HG02970 (cell line): ENCODE results near the gene GON4L.
"Not testable (repeated sequence)": the region's sequence is repeated elsewhere in the genome, so short reads cannot be mapped to it uniquely, and the experiment has no call there.

Source experiments
- ATAC-seq: cut with Tn5 transposase; IDR thresholded peaks from one replicate; pipeline ENCODE4 v1.9.1; 2021; ENCODE audit warnings: mild to moderate bottlenecking, moderate library complexity, moderate number of reproducible peaks; ENCODE audit not compliant: unreplicated experiment, low FRiP score

GON4L gene

DNA sequence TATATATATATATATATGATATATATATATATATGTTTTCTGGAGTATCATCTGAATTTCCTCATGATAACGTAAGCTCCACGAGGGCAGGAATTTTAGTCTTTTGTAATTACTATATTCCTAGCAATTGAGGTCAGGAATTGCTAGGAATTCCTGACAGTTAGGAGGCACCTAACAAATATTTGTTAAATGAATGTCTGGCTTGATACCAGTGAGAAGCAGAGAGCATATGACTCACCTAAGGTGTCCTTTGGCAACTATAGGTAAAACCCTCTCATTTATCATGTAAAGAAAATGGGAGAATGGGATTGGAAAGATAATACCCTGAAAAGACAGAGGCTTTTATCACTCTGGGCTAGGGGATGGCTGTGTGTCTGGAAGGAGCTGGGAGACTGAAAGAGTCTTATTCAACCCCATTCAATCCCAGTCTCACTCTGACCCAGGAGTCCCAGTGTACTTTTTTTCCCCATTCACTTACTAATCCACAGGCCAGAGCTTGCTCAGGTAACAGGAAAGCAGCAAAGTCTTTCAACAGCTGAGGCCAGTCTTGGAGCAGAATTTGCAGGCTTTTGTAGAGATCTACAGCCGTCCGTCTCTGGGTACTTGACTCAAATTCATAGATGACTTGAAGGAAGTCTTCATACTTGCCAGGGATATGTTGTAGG lies 96.9 kb downstream of the GON4L start:
- no peak for ATAC-seq

- not testable (repeated sequence) for ATAC-seq
Observed at GRCh38 chr1:155759017-155759416, 98.0 kb downstream of the GON4L start.

DNA sequence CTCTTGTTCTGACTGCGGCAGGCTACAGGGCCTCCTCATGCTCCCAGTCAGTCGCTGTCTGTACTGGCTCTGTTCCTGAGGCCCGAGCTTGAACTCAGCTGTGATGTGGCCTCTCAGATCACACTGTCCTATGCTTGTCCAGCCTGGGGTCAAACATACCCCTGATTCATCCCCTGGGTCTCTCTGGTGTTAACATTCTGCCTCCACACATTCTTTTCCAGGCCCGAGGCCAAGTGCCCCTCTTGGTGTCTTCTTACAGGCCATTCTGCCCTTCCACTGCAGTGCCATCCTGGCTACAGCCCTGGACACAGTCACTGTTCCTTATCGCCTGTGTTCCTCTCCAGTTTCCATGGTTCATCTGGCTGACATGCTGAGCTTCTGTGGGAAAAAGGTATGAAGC lies 108.9 kb downstream of the GON4L start:
- not testable (repeated sequence) for ATAC-seq

DNA sequence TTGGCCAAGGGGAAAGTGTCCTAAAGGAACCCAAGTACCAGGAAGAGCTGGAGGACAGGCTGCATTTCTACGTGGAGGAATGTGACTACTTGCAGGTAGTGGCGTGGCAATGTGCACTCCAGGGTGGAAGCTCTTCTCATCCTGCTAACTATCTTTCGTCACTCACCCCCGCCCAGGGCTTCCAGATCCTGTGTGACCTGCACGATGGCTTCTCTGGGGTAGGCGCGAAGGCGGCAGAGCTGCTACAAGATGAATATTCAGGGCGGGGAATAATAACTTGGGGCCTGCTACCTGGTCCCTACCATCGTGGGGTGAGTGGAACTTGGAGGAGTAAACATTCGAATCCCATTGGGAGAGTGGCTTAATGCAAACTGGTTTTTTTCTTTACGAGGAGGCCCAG lies 109.4 kb downstream of the GON4L start:
- not testable (repeated sequence) for ATAC-seq

GRCh38 chr1:155745284-155746228 lies 111.5 kb downstream of the GON4L start:
- ATAC-seq: peak; percentile 86

GRCh38 chr1:155744711-155745283 lies 112.2 kb downstream of the GON4L start:
- ATAC-seq: no peak

DNA sequence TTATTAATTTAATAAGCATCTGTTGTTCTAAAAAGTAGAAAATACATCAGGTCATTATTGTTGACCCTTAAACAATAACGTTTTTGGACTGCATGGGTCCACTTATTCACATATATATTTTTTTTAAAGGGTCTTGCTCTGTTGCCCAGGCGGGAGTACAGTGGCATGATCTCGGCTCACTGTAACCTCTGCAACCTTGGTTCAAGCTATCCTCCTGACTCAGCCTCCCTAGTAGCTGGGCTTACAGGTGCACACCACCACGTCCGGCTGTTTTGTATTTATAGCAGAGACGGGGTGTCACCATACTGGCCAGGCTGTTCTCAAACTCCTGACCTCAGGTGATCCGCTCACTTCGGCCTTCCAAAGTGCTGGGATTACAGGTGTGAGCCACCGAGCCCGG lies 115.1 kb downstream of the GON4L start:
- ATAC-seq: no peak

GRCh38 chr1:155740995-155741394 lies 116.0 kb downstream of the GON4L start:
- ATAC-seq: no peak

DNA sequence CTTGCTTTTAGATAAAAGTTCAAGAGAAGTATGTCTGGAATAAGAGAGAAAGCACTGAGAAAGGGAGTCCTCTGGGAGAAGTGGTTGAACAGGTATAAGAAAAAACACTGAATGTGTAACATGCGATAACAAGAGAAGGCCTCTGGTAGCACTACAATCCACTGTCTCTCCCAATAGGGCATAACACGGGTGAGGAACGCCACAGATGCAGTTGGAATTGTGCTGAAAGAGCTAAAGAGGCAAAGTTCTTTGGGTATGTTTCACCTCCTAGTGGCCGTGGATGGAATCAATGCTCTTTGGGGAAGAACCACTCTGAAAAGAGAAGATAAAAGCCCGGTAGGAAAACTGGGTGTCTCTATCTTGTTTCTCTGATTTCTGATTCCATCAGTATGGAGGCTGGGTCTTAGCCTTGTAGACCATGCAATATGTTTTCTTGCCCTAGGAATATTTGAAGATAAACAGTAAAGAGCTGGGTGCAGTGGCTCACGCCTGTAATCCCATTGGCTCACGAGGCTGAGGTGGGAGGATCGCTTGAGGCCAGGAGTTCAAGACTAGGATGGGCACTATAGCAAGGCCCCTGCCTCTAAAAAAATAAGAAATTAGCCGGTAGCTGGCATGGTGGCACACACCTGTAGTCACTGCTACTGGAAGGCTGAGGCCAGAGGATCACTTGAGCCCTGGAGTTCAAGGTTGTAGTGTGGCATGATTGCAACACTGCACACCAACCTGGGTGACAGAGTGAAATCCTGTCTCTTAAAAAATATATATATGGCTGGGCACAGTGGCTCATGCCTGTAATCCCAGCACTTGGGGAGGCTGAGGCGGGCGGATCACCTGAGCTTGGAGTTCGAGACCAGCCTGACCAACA lies 127.7 kb downstream of the GON4L start:
- no peak for ATAC-seq

DNA sequence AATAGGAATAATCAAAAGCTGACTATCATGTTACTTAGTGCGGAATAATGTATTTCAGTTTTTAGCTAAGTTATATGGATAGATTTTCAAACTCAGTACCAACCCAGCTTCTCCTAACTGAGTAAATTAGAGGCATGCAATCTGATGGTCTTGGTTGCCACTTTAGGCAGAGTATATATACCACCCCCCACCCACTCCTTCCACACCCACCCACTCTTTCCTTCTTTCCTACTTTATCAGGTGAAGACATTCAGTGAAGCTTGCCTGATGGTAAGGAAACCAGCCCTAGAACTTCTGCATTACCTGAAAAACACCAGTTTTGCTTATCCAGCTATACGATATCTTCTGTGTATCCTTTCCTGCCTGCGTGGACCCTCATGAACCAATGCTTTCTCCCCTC lies 131.9 kb downstream of the GON4L start:
- no peak for ATAC-seq

- ATAC-seq: no peak
Observed at GRCh38 chr1:155719703-155720102, 137.3 kb downstream of the GON4L start.

DNA sequence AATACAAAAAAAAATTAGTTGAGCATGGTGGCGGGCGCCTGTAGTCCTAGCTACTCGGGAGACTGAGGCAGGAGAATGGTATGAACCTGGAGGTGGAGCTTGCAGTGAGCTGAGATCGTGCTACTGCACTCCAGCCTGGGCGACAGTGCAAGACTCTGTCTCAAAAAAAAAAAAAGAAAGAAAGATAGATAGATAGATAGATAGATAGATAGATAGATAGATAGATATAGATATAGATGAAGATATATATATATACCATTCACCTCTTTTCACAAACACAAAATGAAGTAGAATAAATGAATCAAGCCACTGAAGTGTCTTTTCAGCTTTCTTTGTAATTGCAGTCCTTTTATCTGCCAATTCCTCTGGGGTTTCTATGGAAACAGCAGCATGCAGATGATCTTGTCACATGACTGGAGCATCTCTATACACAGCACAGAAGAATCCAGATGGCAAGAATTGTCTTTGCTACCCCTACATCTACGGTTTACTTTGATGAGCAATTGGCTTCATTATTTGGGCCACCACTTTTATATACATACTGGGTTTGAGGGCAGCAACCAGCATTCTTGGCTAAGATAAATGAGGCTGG lies 138.4 kb downstream of the GON4L start:
- not testable (repeated sequence) for ATAC-seq

GRCh38 chr1:155717041-155717440 lies 140.0 kb downstream of the GON4L start:
- no peak for ATAC-seq

DNA sequence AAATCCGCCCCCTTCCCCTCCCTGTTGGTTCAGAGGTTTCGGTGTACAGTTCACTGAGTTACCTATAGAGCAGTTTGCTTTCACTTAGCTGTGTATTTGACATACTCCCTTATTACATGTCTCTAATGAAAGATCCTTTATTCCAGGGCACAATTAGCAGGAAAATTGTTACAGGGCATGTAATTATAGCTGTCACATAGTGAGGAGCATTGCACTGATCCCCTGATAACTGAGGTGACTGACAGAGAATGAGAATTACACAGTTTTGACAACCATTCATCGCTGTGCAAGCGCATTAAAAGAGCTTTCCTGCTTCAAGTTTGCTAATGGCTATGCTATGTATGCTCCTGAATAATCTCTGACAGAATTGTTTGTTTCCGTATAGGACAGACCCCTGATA lies 141.2 kb downstream of the GON4L start:
- ATAC-seq: no peak

GRCh38 chr1:155715056-155715455 lies 142.0 kb downstream of the GON4L start:
- ATAC-seq: not testable (repeated sequence)

- ATAC-seq: no peak
Observed at GRCh38 chr1:155713075-155713474, 143.9 kb downstream of the GON4L start.

DNA sequence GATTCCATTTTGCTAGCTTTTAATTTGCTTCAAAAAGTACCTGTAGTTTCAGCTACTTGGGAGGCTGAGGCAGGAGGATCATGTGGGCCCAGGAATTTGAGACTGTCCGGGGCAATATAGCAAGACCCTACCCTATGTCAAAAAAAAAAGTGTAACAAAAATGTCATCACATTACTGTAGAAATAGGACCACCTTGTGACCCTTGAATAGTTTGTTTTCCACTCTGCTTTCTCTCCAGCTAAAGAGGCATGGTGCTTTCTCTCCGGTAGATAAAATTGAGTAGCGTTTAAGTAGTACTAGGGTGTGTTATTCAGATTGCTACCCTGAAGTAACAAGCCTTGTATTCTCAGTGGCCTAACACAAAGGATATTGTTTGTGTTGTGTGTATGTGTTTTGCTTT lies 144.4 kb downstream of the GON4L start:
- not testable (repeated sequence) for ATAC-seq

GRCh38 chr1:155711457-155711856 lies 145.6 kb downstream of the GON4L start:
- ATAC-seq: not testable (repeated sequence)

GRCh38 chr1:155709391-155709790 lies 147.6 kb downstream of the GON4L start:
- no peak for ATAC-seq

- ATAC-seq: no peak
Observed at GRCh38 chr1:155706139-155706538, 150.9 kb downstream of the GON4L start.
